ENCODE results near the gene ZNF460. TPM values are rescaled to one million over a fixed set of nuclear protein-coding genes. Genes with fewer than 3 reads are reported as not detected.

The ZNF460 gene
- 10 to 100 TPM; 43.9 to 46.6 TPM for total RNA-seq

GRCh38 chr19:57280165-57280961 lies at the start of gene ZNF460:
Gene ZNF460, plus strand, starts transcription at chr19:57280485. Its CDS starts 322 bp downstream, at chr19:57280807.
- Mint-ChIP-seq H3K27ac (no peak within 1 kb of the TSS), H3K36me3 (ENCODE audit: low read depth) (peaks cover 41% of the 10 kb centered on the region), H3K4me3 (no peak within 1 kb of the TSS), H3K4me1 (ENCODE audit: low read depth) (peaks cover 37% of the 10 kb centered on the region), H3K9me3 (ENCODE audit: insufficient read depth) (no peaks in the 10 kb centered on the region), H3K27me3 (ENCODE audit: low read depth) (no peaks in the 10 kb centered on the region)
- ChIA-PET CTCF (no interaction called here), POLR2A (interaction anchor here (1.0 kb wide), 1 partner anchor 41 kb away, joined by 7 read pairs; no protein-coding TSS in a partner anchor)
- peak; percentile 93 for ATAC-seq
- DNase-seq, result peak; percentile 98

- Mint-ChIP-seq H3K4me1 (ENCODE audit: low read depth) (peaks cover 6% of the 10 kb centered on the region), H3K27ac (no peak overlapping the region), H3K36me3 (ENCODE audit: low read depth) (no peaks in the 10 kb centered on the region), H3K4me3 (no peak overlapping the region), H3K9me3 (ENCODE audit: insufficient read depth) (peaks cover 4% of the 10 kb centered on the region), H3K27me3 (ENCODE audit: low read depth) (no peaks in the 10 kb centered on the region)
- CTCF ChIA-PET, result no interaction called here
- POLR2A ChIA-PET, result no interaction called here
- ATAC-seq (no peak), DNase-seq (no peak)
These were observed 48.6 kb upstream of the ZNF460 start for GRCh38 chr19:57231686-57232085.

GRCh38 chr19:57233207-57233606 lies 47.1 kb upstream of the ZNF460 start:
- Mint-ChIP-seq H3K27me3 (ENCODE audit: low read depth) (no peaks in the 10 kb centered on the region), H3K27ac (no peak overlapping the region), H3K36me3 (ENCODE audit: low read depth) (no peaks in the 10 kb centered on the region), H3K9me3 (ENCODE audit: insufficient read depth) (peaks cover 4% of the 10 kb centered on the region), H3K4me3 (no peak overlapping the region), H3K4me1 (ENCODE audit: low read depth) (peaks cover 6% of the 10 kb centered on the region)
- DNase-seq (no peak), ATAC-seq (no peak)
- CTCF ChIA-PET, result no interaction called here
- POLR2A ChIA-PET, result no interaction called here

GRCh38 chr19:57239982-57240310 lies 40.3 kb upstream of the ZNF460 start:
- peak overlapping the region; percentile 90 for H3K27ac Mint-ChIP-seq
- H3K27me3 Mint-ChIP-seq (ENCODE audit: low read depth), result no peaks in the 10 kb centered on the region
- CTCF ChIA-PET, result no interaction called here
- DNase-seq (no peak), ATAC-seq (no peak)
- H3K4me1 Mint-ChIP-seq (ENCODE audit: low read depth), result peaks cover 24% of the 10 kb centered on the region
- peaks cover 5% of the 10 kb centered on the region for H3K9me3 Mint-ChIP-seq (ENCODE audit: insufficient read depth)
- peaks cover 21% of the 10 kb centered on the region for H3K36me3 Mint-ChIP-seq (ENCODE audit: low read depth)
- H3K4me3 Mint-ChIP-seq, result peak overlapping the region; percentile 89
- POLR2A ChIA-PET, result interaction anchor here (1.0 to 1.5 kb wide), 3 partner anchors 19 to 48 kb away, joined by 3 to 5 read pairs (median 4); partner anchors contain the start of gene ZNF264

- peak; percentile 96 for ATAC-seq
- peak within 1 kb of the TSS; percentile 89 for H3K4me3 Mint-ChIP-seq
- peaks cover 24% of the 10 kb centered on the region for H3K4me1 Mint-ChIP-seq (ENCODE audit: low read depth)
- H3K27me3 Mint-ChIP-seq (ENCODE audit: low read depth), result no peaks in the 10 kb centered on the region
- H3K9me3 Mint-ChIP-seq (ENCODE audit: insufficient read depth), result peaks cover 5% of the 10 kb centered on the region
- H3K27ac Mint-ChIP-seq, result peak within 1 kb of the TSS; percentile 90
- CTCF ChIA-PET, result interaction anchor here (0.7 kb wide), 1 partner anchor 65 kb away, joined by 3 read pairs; no protein-coding TSS in a partner anchor
- POLR2A ChIA-PET, result interaction anchor here (0.7 to 1.5 kb wide), 5 partner anchors 19 to 149 kb away, joined by 3 to 5 read pairs (median 4); partner anchors contain the start of genes ZNF264 and ZNF548
- DNase-seq, result peak; percentile 97
- H3K36me3 Mint-ChIP-seq (ENCODE audit: low read depth), result peaks cover 25% of the 10 kb centered on the region
These were observed 39.8 kb upstream of the ZNF460 start, which contains the start of gene ZNF805 for GRCh38 chr19:57240311-57241090. Gene ZNF805, plus strand, starts transcription at chr19:57240632. Its CDS starts 260 bp downstream, at chr19:57240892.

- Mint-ChIP-seq H3K4me3 (peak overlapping the region; percentile 89), H3K27me3 (ENCODE audit: low read depth) (no peaks in the 10 kb centered on the region), H3K36me3 (ENCODE audit: low read depth) (peaks cover 30% of the 10 kb centered on the region), H3K9me3 (ENCODE audit: insufficient read depth) (peaks cover 5% of the 10 kb centered on the region), H3K4me1 (ENCODE audit: low read depth) (peaks cover 24% of the 10 kb centered on the region), H3K27ac (peak overlapping the region; percentile 90)
- POLR2A ChIA-PET, result interaction anchor here (0.7 to 1.0 kb wide), 4 partner anchors 35 to 148 kb away, joined by 3 to 4 read pairs (median 4); partner anchors contain the start of gene ZNF548
- no peak for DNase-seq
- ATAC-seq, result no peak
- CTCF ChIA-PET, result interaction anchor here (0.7 kb wide), 1 partner anchor 64 kb away, joined by 3 read pairs; no protein-coding TSS in a partner anchor
These were observed 39.1 kb upstream of the ZNF460 start for GRCh38 chr19:57241176-57241575.

- DNase-seq, result no peak
- Mint-ChIP-seq H3K36me3 (ENCODE audit: low read depth) (peaks cover 42% of the 10 kb centered on the region), H3K27me3 (ENCODE audit: low read depth) (no peaks in the 10 kb centered on the region), H3K27ac (no peak overlapping the region), H3K4me1 (ENCODE audit: low read depth) (peaks cover 24% of the 10 kb centered on the region), H3K4me3 (no peak overlapping the region), H3K9me3 (ENCODE audit: insufficient read depth) (peaks cover 5% of the 10 kb centered on the region)
- CTCF ChIA-PET, result no interaction called here
- POLR2A ChIA-PET, result no interaction called here
- no peak for ATAC-seq
These were observed 37.5 kb upstream of the ZNF460 start for GRCh38 chr19:57242821-57243220.

- peaks cover 5% of the 10 kb centered on the region for H3K9me3 Mint-ChIP-seq (ENCODE audit: insufficient read depth)
- ChIA-PET POLR2A (no interaction called here), CTCF (no interaction called here)
- H3K4me1 Mint-ChIP-seq (ENCODE audit: low read depth), result peaks cover 24% of the 10 kb centered on the region
- ATAC-seq (no peak), DNase-seq (no peak)
- no peak overlapping the region for H3K27ac Mint-ChIP-seq
- H3K27me3 Mint-ChIP-seq (ENCODE audit: low read depth), result no peaks in the 10 kb centered on the region
- H3K4me3 Mint-ChIP-seq, result no peak overlapping the region
- H3K36me3 Mint-ChIP-seq (ENCODE audit: low read depth), result peaks cover 57% of the 10 kb centered on the region
These were observed 35.8 kb upstream of the ZNF460 start for GRCh38 chr19:57244513-57244912.

GRCh38 chr19:57245066-57245465 lies 35.2 kb upstream of the ZNF460 start:
- Mint-ChIP-seq H3K4me3 (no peak overlapping the region), H3K4me1 (ENCODE audit: low read depth) (peaks cover 22% of the 10 kb centered on the region), H3K27me3 (ENCODE audit: low read depth) (no peaks in the 10 kb centered on the region), H3K27ac (no peak overlapping the region), H3K36me3 (ENCODE audit: low read depth) (peaks cover 59% of the 10 kb centered on the region), H3K9me3 (ENCODE audit: insufficient read depth) (peaks cover 2% of the 10 kb centered on the region)
- no peak for ATAC-seq
- POLR2A ChIA-PET, result no interaction called here
- no peak for DNase-seq
- CTCF ChIA-PET, result no interaction called here

GRCh38 chr19:57245959-57246358 lies 34.3 kb upstream of the ZNF460 start:
- H3K4me3 Mint-ChIP-seq, result no peak overlapping the region
- POLR2A ChIA-PET, result no interaction called here

GRCh38 chr19:57248646-57249045 lies 31.6 kb upstream of the ZNF460 start:
- H3K9me3 Mint-ChIP-seq (ENCODE audit: insufficient read depth), result peaks cover 16% of the 10 kb centered on the region
- H3K27ac Mint-ChIP-seq, result no peak overlapping the region
- CTCF ChIA-PET, result no interaction called here

More at GRCh38 chr19:57245959-57246358, 34.3 kb upstream of the ZNF460 start:
- ATAC-seq (no peak), DNase-seq (no peak)
- H3K4me1 Mint-ChIP-seq (ENCODE audit: low read depth), result peaks cover 19% of the 10 kb centered on the region
- no peak overlapping the region for H3K27ac Mint-ChIP-seq
- H3K36me3 Mint-ChIP-seq (ENCODE audit: low read depth), result peaks cover 65% of the 10 kb centered on the region
- no peaks in the 10 kb centered on the region for H3K27me3 Mint-ChIP-seq (ENCODE audit: low read depth)
- CTCF ChIA-PET, result no interaction called here
- H3K9me3 Mint-ChIP-seq (ENCODE audit: insufficient read depth), result peaks cover 6% of the 10 kb centered on the region

GRCh38 chr19:57249329-57249728 lies 31.0 kb upstream of the ZNF460 start:
- Mint-ChIP-seq H3K27ac (no peak overlapping the region), H3K4me1 (ENCODE audit: low read depth) (no peaks in the 10 kb centered on the region), H3K36me3 (ENCODE audit: low read depth) (peaks cover 87% of the 10 kb centered on the region), H3K27me3 (ENCODE audit: low read depth) (no peaks in the 10 kb centered on the region), H3K4me3 (no peak overlapping the region), H3K9me3 (ENCODE audit: insufficient read depth) (peaks cover 18% of the 10 kb centered on the region)
- ChIA-PET POLR2A (no interaction called here), CTCF (no interaction called here)
- no peak for ATAC-seq
- DNase-seq, result no peak

More at GRCh38 chr19:57248646-57249045, 31.6 kb upstream of the ZNF460 start:
- Mint-ChIP-seq H3K27me3 (ENCODE audit: low read depth) (no peaks in the 10 kb centered on the region), H3K36me3 (ENCODE audit: low read depth) (peaks cover 86% of the 10 kb centered on the region), H3K4me1 (ENCODE audit: low read depth) (no peaks in the 10 kb centered on the region), H3K4me3 (no peak overlapping the region)
- POLR2A ChIA-PET, result no interaction called here
- ATAC-seq (no peak), DNase-seq (no peak)

Data from activated CD8-positive, alpha-beta T cell treated with anti-CD3 and anti-CD28 coated beads, Interleukin-2, amount 10 ng/mL, durations not matched to agents 7 days and 5 days (primary cell).